Umbilical cord (tissue), 1 donor: Measurements from ENCODE around the gene KLHL12. TPM values are rescaled to one million over a fixed set of nuclear protein-coding genes. Genes with fewer than 3 reads are reported as not detected.

ENCODE experiments used
- total RNA-seq: library from RNA; depleted of rRNA; stranded (reverse); fragments of >200 nt; gene quantifications from one replicate; pipeline ENCODE4 v1.2.3, GENCODE V29; 2014; ENCODE audit warnings: low replicate concordance; ENCODE audit not compliant: insufficient read depth

KLHL12 gene
- total RNA-seq, 1 donor from 2014 or later: 21.7 TPM

Other genes starting within 250 kb of the KLHL12 start
- 1.7 TPM for gene SYT2, start 216.8 kb downstream of the KLHL12 start, total RNA-seq
- gene KDM5B, start 118.8 kb downstream of the KLHL12 start, total RNA-seq: 186 TPM
- not detected for gene PCAT6, start 116.3 kb downstream of the KLHL12 start, total RNA-seq
- gene RABIF, start 38.1 kb downstream of the KLHL12 start, total RNA-seq: 5.3 TPM
- 90.8 TPM for gene ADIPOR1, start 31.1 kb upstream of the KLHL12 start, total RNA-seq
- gene CYB5R1, start 40.0 kb upstream of the KLHL12 start, total RNA-seq: 28.2 TPM
- gene TMEM183A, start 80.1 kb upstream of the KLHL12 start, total RNA-seq: 41.7 TPM
- 23.1 TPM for gene PPFIA4, start 99.3 kb upstream of the KLHL12 start, total RNA-seq
- gene MYOG, start 158.8 kb upstream of the KLHL12 start, total RNA-seq: 2.6 TPM
- 5.8 TPM for gene ADORA1, start 200.5 kb upstream of the KLHL12 start, total RNA-seq
- gene MYBPH, start 248.6 kb upstream of the KLHL12 start, total RNA-seq: not detected